Astrocyte of the hippocampus (primary cell): ENCODE results near the gene ABTB2.
"Not testable (repeated sequence)": the region's sequence is repeated elsewhere in the genome, so short reads cannot be mapped to it uniquely, and the experiment has no call there.

Experiments used
- DNase-seq: peaks from one replicate; pipeline ENCODE4 v3.0.0; 2011; ENCODE audit warnings: low read depth, low spot score

Gene ABTB2

GRCh38 chr11:34190192-34191139, 167.3 kb downstream of the ABTB2 start:
- no peak for DNase-seq

GRCh38 chr11:34189191-34189590, 168.6 kb downstream of the ABTB2 start:
- no peak for DNase-seq

GRCh38 chr11:34188181-34188580, 169.6 kb downstream of the ABTB2 start:
- no peak for DNase-seq

- DNase-seq: peak; percentile 67
Observed at GRCh38 chr11:34185926-34186841, 171.6 kb downstream of the ABTB2 start.

GRCh38 chr11:34184505-34185015, 173.2 kb downstream of the ABTB2 start:
- DNase-seq: no peak

- no peak for DNase-seq
Observed at GRCh38 chr11:34183848-34184391, 173.9 kb downstream of the ABTB2 start.

- no peak for DNase-seq
Observed at GRCh38 chr11:34182921-34183685, 174.7 kb downstream of the ABTB2 start.

- no peak for DNase-seq
Observed at GRCh38 chr11:34182425-34182824, 175.4 kb downstream of the ABTB2 start.

- DNase-seq: no peak
Observed at GRCh38 chr11:34181856-34182405, 175.9 kb downstream of the ABTB2 start.

GRCh38 chr11:34181251-34181650, 176.6 kb downstream of the ABTB2 start:
- no peak for DNase-seq

GRCh38 chr11:34180814-34181165, 177.0 kb downstream of the ABTB2 start:
- not testable (repeated sequence) for DNase-seq

- no peak for DNase-seq
Observed at GRCh38 chr11:34180040-34180813, 177.6 kb downstream of the ABTB2 start.

GRCh38 chr11:34179026-34179675, 178.7 kb downstream of the ABTB2 start:
- DNase-seq: no peak

GRCh38 chr11:34178209-34178821, 179.5 kb downstream of the ABTB2 start:
- no peak for DNase-seq

- DNase-seq: no peak
Observed at GRCh38 chr11:34176751-34177209, 181.0 kb downstream of the ABTB2 start.

GRCh38 chr11:34175284-34176019, 182.4 kb downstream of the ABTB2 start:
- no peak for DNase-seq

- peak; percentile 92 for DNase-seq
Observed at GRCh38 chr11:34174412-34175041, 183.3 kb downstream of the ABTB2 start.

- no peak for DNase-seq
Observed at GRCh38 chr11:34173050-34173449, 184.8 kb downstream of the ABTB2 start.
